HG03159 (cell line): ENCODE data around the gene MDP1.
"Not testable (repeated sequence)": the region's sequence is repeated elsewhere in the genome, so short reads cannot be mapped to it uniquely, and the experiment has no call there.

ENCODE experiments used
- ATAC-seq: cut with Tn5 transposase; IDR thresholded peaks from one replicate; pipeline ENCODE4 v1.9.1; 2021; ENCODE audit warnings: mild to moderate bottlenecking, moderate library complexity; ENCODE audit not compliant: unreplicated experiment

The MDP1 gene

GRCh38 chr14:24232121-24232644 is 16.3 kb upstream of the MDP1 start, which contains the start of gene NEDD8:
Gene NEDD8 (minus strand): TSS chr14:24232367. CDS start chr14:24232267, 100 bp downstream.
- peak; percentile 65 for ATAC-seq

- peak; percentile 14 for ATAC-seq
These were observed 15.6 kb upstream of the MDP1 start for GRCh38 chr14:24231263-24232120.

- no peak for ATAC-seq
These were observed 13.0 kb upstream of the MDP1 start for GRCh38 chr14:24228902-24229301.

- ATAC-seq: no peak
These were observed 10.6 kb upstream of the MDP1 start for GRCh38 chr14:24226473-24226872.

- ATAC-seq: no peak
These were observed 8.8 kb upstream of the MDP1 start for GRCh38 chr14:24224618-24225071.

- ATAC-seq: not testable (repeated sequence)
These were observed 7.1 kb upstream of the MDP1 start for GRCh38 chr14:24222987-24223386.

- ATAC-seq: no peak
These were observed 3.7 kb upstream of the MDP1 start for GRCh38 chr14:24219521-24219920.

- no peak for ATAC-seq
These were observed 3.2 kb upstream of the MDP1 start for GRCh38 chr14:24219080-24219479.

- not testable (repeated sequence) for ATAC-seq
These were observed 1.0 kb upstream of the MDP1 start for GRCh38 chr14:24216876-24217275.

- no peak for ATAC-seq
These were observed 456 bp upstream of the MDP1 start for GRCh38 chr14:24216345-24216699.

GRCh38 chr14:24213866-24214662 is 1.8 kb downstream of the MDP1 start:
- no peak for ATAC-seq

GRCh38 chr14:24212924-24213865 is 2.7 kb downstream of the MDP1 start, which contains the start of gene CHMP4A:
Gene CHMP4A (minus strand): TSS chr14:24213488. CDS start chr14:24213439, 49 bp downstream.
- ATAC-seq: peak; percentile 73

GRCh38 chr14:24211311-24211710 is 4.6 kb downstream of the MDP1 start:
- ATAC-seq: no peak

- ATAC-seq: no peak
These were observed 8.2 kb downstream of the MDP1 start for GRCh38 chr14:24207625-24208024.

GRCh38 chr14:24207104-24207551 is 8.7 kb downstream of the MDP1 start:
- no peak for ATAC-seq

- no peak for ATAC-seq
These were observed 9.4 kb downstream of the MDP1 start for GRCh38 chr14:24206260-24207103.

GRCh38 chr14:24204163-24205146 is 11.4 kb downstream of the MDP1 start:
- ATAC-seq: no peak

GRCh38 chr14:24203249-24203886 is 12.5 kb downstream of the MDP1 start:
- not testable (repeated sequence) for ATAC-seq
